OCI-M2 (cell line): ENCODE measurements around the gene ZNHIT6.

Source experiments
- DNase-seq: peaks from one replicate; lab custom pipeline; 2025; ENCODE audit not compliant: unreplicated experiment; lab: John Stamatoyannopoulos, UW

The ZNHIT6 gene

GRCh38 chr1:85623061-85623471, 85.2 kb downstream of the ZNHIT6 start:
- no peak for DNase-seq

GRCh38 chr1:85621430-85621829, 86.8 kb downstream of the ZNHIT6 start:
- DNase-seq = no peak

- DNase-seq = no peak
These were observed 90.6 kb downstream of the ZNHIT6 start for GRCh38 chr1:85617633-85618100.

- DNase-seq = no peak
These were observed 91.5 kb downstream of the ZNHIT6 start for GRCh38 chr1:85616736-85617135.

- DNase-seq = no peak
These were observed 91.9 kb downstream of the ZNHIT6 start for GRCh38 chr1:85616364-85616705.

- DNase-seq = no peak
These were observed 92.5 kb downstream of the ZNHIT6 start for GRCh38 chr1:85615586-85616363.

GRCh38 chr1:85612704-85613361, 95.4 kb downstream of the ZNHIT6 start:
- DNase-seq = no peak

GRCh38 chr1:85611856-85612255, 96.4 kb downstream of the ZNHIT6 start:
- no peak for DNase-seq

GRCh38 chr1:85611425-85611824, 96.8 kb downstream of the ZNHIT6 start:
- DNase-seq = no peak

- DNase-seq = no peak
These were observed 98.3 kb downstream of the ZNHIT6 start for GRCh38 chr1:85609976-85610375.

- DNase-seq = no peak
These were observed 99.4 kb downstream of the ZNHIT6 start for GRCh38 chr1:85608851-85609250.

GRCh38 chr1:85607921-85608265, 100.3 kb downstream of the ZNHIT6 start:
- DNase-seq = no peak

GRCh38 chr1:85607126-85607920, 100.9 kb downstream of the ZNHIT6 start:
- no peak for DNase-seq

GRCh38 chr1:85606414-85606800, 101.8 kb downstream of the ZNHIT6 start:
- no peak for DNase-seq

- no peak for DNase-seq
These were observed 102.5 kb downstream of the ZNHIT6 start for GRCh38 chr1:85605484-85606413.

- DNase-seq = no peak
These were observed 103.8 kb downstream of the ZNHIT6 start for GRCh38 chr1:85604298-85604997.

GRCh38 chr1:85603086-85603880, 105.0 kb downstream of the ZNHIT6 start:
- no peak for DNase-seq

GRCh38 chr1:85602571-85602970, 105.7 kb downstream of the ZNHIT6 start:
- DNase-seq = no peak

GRCh38 chr1:85601901-85602300, 106.3 kb downstream of the ZNHIT6 start:
- DNase-seq = no peak
